GM19193 (cell line): ENCODE results near the gene KIF16B.

Source experiments
- POLR2A ChIP-seq: IDR thresholded peaks from 4 replicates; pipeline ENCODE4 v1.6.1; 2011; ENCODE audit not compliant: insufficient read depth, insufficient read length; ENCODE audit errors: extremely low read depth

The KIF16B gene

DNA sequence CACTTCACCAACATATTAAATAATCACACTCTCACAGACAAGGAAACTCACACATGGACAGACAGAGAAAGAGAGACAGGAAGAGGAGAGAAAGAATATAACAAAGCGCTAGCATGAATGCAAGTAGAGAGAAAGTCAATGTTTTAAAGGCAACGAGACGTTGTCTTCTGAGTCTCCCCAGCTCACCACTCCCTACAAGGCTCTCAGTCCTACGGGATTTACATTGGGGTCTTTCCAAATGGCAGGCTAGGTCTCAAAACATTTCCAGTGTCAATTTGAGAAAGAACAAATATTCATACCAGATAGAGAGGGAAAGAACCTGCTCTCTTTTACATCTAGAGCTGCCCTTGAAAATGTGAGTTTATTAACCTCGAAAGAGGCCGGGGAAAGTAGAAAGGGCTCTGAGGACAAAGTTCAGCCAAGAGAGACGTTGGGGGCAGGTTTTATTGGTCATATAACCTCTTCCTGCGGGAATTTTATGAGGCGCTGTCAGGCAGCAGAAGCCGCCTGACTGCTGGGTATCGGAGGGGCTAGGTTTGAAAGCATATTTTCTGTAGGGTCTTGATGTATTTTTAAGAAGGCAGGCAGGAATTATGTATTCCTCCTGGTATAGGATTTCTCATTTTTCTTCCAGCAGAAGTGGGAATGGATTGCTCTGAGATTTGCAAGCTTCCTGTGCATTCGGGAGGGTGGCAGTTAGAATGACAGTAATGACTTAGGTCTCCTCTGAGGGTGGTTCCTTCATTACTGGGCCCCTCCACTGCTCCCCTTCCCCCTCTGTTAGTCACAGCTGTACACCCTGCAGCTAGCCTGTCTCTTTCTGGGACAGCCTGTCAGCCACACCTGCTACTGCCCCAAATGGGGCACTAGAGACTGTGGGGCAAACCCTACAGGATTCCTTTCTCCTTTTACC, 34.4 kb upstream of the KIF16B start:
- no peak for TF ChIP-seq POLR2A

- no peak for TF ChIP-seq POLR2A
Observed at GRCh38 chr20:16606468-16607070, 33.3 kb upstream of the KIF16B start.

GRCh38 chr20:16601047-16601446, 27.8 kb upstream of the KIF16B start:
- no peak for TF ChIP-seq POLR2A

DNA sequence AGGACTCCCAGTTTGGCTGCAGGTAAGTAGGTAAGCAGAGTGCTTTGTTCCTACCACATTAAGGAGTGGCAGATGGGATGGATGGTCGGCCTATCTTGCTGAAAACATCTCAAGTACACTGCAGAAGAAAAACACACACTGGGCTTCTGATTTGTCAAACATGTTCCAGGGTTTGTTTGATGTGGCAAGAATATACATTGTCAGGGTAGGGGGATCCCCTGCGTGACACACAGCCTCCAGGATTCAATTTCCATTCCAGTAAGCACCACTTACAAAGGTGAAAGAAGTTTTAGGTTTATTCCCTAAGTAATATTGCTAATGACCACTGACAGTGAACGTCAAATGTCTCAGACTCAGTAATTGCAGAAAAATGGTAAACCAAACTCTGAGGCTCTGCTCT, 26.0 kb upstream of the KIF16B start:
- no peak for TF ChIP-seq POLR2A

GRCh38 chr20:16596991-16597390, 23.7 kb upstream of the KIF16B start:
- TF ChIP-seq POLR2A = no peak

DNA sequence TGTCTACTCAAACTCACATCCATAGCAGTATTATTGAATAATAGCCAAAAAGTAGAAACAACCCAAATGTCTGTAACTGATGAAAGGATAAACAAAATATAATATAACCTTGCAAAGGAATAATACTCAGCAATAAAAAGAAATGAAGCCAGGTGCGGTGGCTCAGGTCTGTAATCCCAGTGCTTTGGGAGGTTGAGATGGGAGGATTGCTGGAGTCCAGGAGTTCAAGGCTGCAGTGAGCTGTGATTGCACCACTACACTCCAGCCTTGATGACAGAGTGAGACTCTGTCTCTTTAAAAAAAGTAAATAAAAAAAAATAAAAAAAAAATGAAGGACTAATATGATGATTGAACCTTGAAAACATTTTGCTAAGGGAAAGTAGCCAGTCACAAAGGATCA, 22.1 kb upstream of the KIF16B start:
- TF ChIP-seq POLR2A = no peak

- TF ChIP-seq POLR2A = no peak
Observed at GRCh38 chr20:16590041-16590633, 16.9 kb upstream of the KIF16B start.

DNA sequence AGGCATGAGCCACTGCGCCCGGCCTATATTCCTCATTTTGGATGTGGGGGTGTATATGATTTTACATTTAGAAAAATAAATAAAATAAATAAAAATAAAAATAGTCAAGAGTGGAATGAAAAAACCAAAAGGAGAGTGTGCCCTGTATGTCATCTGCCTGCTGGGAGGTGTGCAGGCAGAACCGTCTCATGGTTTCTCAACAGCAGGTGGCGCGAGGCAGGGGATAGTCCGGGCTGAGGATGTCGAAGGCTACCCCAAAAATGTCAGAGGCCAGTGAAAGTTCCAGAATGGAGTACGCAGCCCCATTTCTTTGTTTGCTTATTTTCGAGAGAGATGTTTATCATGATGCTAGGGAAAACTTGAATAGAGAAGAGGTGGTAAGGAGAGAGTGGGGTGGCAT, 16.4 kb upstream of the KIF16B start:
- TF ChIP-seq POLR2A = no peak

- TF ChIP-seq POLR2A = no peak
Observed at GRCh38 chr20:16588241-16588640, 15.0 kb upstream of the KIF16B start.

DNA sequence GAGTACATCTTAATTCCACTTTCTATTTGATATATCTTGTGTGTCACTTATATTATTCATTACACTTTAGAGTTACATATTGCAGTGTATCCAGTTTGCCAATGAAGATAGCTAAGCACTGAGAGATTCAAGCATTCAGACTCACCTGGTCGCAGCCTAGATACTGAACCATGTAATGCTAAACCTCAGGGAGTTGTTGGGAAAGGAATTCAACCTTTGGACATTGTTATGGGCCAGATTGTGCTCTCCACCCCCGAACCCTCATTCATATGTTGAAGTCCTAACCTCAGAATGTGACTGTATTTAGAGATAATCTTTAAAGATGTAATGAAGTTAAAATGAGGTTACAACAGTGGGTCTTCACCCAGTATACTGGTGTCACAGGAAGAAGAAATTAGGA, 13.8 kb upstream of the KIF16B start:
- TF ChIP-seq POLR2A = no peak

DNA sequence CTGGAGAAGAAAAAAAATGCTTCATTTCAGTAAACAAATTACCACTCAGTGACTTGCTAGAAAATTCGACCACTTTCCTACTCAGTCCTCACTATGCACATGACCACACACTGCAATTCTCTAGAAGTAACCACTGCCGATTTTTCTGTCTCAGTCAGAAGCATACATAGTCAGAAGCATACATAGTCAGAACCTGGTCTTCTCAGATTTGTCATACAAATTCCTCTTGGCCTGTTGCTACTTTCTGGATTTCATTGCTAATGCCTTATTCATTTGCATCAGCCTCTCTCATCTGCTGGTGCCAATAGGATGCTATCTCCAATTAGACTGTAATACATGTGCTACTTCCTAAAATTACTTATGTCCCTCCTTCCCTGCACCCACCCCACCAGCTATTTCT, 10.2 kb upstream of the KIF16B start:
- no peak for TF ChIP-seq POLR2A

GRCh38 chr20:16581241-16581640, 8.0 kb upstream of the KIF16B start:
- no peak for TF ChIP-seq POLR2A

- no peak for TF ChIP-seq POLR2A
Observed at GRCh38 chr20:16580620-16581019, 7.4 kb upstream of the KIF16B start.

DNA sequence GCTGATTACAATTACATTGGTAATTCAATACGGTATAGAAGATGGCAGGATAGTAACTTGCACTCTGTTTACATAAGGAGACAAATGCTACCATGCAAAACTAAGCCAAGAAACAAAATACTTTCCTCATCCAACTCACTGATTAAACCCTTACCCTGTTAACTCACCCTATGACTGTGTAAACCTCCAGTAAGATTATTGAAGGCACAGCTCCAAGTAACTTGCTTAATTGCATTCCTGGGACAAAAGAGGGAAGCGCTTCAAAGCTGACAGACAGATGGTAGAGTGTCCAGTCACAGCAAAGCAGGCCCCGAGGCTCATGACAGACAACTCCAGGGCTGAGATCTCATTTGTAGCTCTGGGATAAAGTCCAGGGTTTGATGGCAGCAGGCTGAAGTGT, 6.9 kb upstream of the KIF16B start:
- TF ChIP-seq POLR2A = no peak

DNA sequence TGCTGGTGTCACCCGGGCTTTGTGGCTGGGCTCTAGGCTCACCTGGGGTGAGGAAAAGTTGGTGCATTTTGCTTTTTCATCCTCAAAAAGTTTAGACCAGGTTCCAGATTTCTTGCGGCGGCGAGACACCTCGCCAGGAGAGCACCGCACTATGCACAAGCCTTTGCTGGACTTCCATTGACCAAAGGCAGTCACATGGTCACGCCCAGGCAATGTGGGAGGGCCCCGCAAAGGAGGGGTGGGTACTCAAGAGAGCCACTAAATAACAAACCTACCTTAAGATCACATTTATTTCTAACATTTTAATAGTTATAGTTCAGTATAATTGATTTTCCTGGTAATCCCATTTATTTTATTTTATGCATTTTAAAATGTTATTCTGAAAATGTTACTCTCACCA, 3.0 kb upstream of the KIF16B start:
- no peak for TF ChIP-seq POLR2A
